ENCODE measurements around the gene FCER1G.

FCER1G gene

DNA sequence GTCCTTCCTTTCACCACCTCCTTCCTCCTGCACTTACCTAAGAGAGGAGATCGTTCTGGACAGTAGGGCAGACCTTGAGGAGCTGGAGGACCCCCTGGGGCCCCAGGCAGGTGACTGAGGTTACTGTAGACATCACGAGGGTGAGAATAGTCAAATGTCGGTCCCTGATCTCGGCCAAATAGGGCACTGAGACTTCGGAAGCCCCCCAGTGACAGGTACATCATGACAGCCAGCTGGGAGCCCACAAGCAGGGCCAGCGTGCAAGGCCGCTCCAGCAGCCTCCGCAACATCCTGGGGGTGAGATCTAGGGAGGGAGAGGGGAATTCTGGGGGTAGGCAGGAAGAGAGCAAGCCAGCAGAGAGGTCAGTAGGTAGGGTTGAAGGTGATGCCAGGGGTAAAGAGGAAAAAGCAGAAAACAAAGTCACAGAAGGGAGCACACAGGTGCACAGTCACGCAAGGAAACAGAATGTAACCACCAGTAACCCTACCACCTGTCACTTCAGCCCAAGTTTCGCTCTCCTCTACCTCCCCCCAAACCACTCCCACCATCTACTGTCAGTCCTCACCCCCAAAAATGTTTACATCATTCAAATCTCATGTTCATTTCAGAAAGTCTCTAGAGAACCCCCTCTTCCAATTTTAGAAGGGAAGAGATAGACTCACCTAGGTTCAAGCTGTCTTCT, 39.2 kb upstream of the FCER1G start:
- Histone ChIP-seq H3K9ac (ENCODE audit: low read length) (peak overlapping the region; percentile 94), H3K9me3 (ENCODE audit: control insufficient read depth, low read length) (no peaks in the 10 kb centered on the region), H3K4me1 (ENCODE audit: control insufficient read depth, insufficient read depth, low read length) (peaks cover 42% of the 10 kb centered on the region), H3K27me3 (replicated peaks; ENCODE audit: control insufficient read depth, insufficient read depth, low read length) (no peaks in the 10 kb centered on the region), H3K36me3 (ENCODE audit: control insufficient read depth, insufficient read depth, low read length, severe bottlenecking) (peaks cover 39% of the 10 kb centered on the region), H3K4me3 (ENCODE audit: low read length) (peak overlapping the region; percentile 92)
- DNase-seq (ENCODE audit: low read depth) = no peak

DNA sequence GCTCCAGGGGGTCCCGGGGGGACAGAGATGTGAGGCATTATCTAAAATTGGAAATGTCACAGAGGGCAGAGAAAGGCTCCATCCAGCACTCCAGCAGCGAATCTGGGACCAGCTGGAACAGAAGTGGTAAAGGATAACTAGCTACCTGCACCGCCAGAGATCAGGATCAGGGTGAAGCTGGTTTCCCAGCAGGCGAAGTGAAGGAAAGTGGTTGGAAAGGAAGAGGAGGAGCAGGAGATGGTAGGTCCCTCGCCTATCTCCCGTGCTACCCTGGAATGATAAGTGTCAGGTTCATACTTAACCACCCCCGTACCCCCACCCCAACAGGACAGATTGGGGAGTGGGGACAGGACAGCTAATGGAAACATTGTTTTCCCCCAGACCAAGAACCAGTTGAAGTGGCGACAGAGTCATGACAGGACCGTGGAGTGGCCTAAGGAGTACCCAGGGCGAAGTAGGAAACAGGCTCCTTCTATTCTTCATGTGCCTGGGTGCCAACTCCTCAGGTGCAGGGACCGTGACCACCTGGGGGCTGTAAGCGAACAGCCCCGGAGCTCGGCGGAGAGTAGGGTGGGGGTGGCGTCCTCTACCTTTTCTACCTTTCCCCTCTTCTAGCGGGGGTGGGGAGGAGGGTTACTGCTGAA, 38.5 kb upstream of the FCER1G start:
- H3K36me3 ChIP-seq (ENCODE audit: control insufficient read depth, insufficient read depth, low read length, severe bottlenecking) = peaks cover 32% of the 10 kb centered on the region
- H3K9ac ChIP-seq (ENCODE audit: low read length) = peak overlapping the region; percentile 94
- DNase-seq (ENCODE audit: low read depth) = no peak
- peaks cover 42% of the 10 kb centered on the region for H3K4me1 ChIP-seq (ENCODE audit: control insufficient read depth, insufficient read depth, low read length)
- peak overlapping the region; percentile 92 for H3K4me3 ChIP-seq (ENCODE audit: low read length)
- no peaks in the 10 kb centered on the region for H3K9me3 ChIP-seq (ENCODE audit: control insufficient read depth, low read length)
- no peaks in the 10 kb centered on the region for H3K27me3 ChIP-seq (replicated peaks; ENCODE audit: control insufficient read depth, insufficient read depth, low read length)

DNA sequence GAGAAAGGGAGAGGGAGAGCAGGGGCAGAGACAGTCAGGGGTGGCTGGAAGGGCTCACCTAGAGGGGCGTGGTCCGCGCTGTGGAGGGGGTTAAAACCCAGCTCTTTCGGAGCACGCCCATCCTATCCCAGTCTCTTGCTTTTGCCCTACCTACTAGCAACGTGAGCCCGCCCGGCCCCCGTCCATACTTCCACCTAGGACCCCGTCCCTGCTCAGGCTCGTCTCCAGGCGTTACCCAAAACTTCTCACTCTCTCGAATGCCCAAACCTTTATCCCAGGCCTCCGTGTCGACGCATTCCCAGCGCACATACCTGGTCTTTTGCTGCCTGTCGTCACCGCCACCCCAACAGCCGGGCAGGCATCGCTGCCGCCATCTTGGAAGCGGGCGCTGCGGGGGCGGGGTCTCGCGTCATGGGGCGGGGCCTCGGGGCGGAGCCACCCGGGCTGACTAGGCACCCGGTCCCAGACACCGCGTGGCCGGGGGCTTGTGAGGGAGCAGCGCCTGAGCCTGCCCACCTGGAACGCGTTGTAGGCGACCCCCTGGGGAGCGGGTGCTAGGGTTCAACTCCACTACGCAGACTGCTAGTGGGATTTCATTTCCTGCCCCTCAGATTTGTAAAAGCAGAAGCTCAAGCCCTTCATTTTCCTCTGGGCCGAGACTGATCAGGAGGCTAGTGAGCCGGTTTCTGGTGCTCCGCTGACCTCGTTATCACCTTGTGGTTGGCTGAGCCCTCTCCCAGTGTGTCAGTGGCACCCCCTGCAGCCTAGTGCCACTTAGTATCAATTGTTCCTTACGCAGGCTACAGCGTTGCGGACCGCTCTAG, 37.8 kb upstream of the FCER1G start, which contains the start of gene B4GALT3:
Gene B4GALT3 (minus strand): TSS at position 396 of the 824 bp plus-strand sequence. CDS start 1,447 bp downstream, outside the sequence.
- peak; percentile 94 for DNase-seq (ENCODE audit: low read depth)
- H3K9ac ChIP-seq (ENCODE audit: low read length) = peak within 1 kb of the TSS; percentile 94
- peaks cover 25% of the 10 kb centered on the region for H3K36me3 ChIP-seq (ENCODE audit: control insufficient read depth, insufficient read depth, low read length, severe bottlenecking)
- H3K27me3 ChIP-seq (replicated peaks; ENCODE audit: control insufficient read depth, insufficient read depth, low read length) = no peaks in the 10 kb centered on the region
- peaks cover 39% of the 10 kb centered on the region for H3K4me1 ChIP-seq (ENCODE audit: control insufficient read depth, insufficient read depth, low read length)
- H3K9me3 ChIP-seq (ENCODE audit: control insufficient read depth, low read length) = no peaks in the 10 kb centered on the region
- peak within 1 kb of the TSS; percentile 92 for H3K4me3 ChIP-seq (ENCODE audit: low read length)

DNA sequence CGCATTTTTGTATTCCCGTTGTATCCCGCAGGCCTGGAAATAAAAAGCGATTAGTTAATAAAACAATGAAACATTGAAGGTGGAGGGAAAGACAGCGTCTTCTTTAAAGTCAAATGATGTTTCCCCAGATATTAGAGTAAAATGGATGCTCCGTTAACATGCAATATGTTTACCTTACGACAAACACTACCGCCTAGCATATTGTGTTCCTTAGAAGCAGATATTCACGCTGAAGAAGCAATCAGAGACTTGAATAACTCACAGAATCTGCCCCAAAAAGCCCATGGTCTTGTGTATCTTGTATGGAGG, 37.2 kb upstream of the FCER1G start:
- peak overlapping the region; percentile 92 for H3K4me3 ChIP-seq (ENCODE audit: low read length)
- peaks cover 39% of the 10 kb centered on the region for H3K4me1 ChIP-seq (ENCODE audit: control insufficient read depth, insufficient read depth, low read length)
- H3K9me3 ChIP-seq (ENCODE audit: control insufficient read depth, low read length) = no peaks in the 10 kb centered on the region
- H3K9ac ChIP-seq (ENCODE audit: low read length) = peak overlapping the region; percentile 94
- peaks cover 25% of the 10 kb centered on the region for H3K36me3 ChIP-seq (ENCODE audit: control insufficient read depth, insufficient read depth, low read length, severe bottlenecking)
- no peak for DNase-seq (ENCODE audit: low read depth)
- H3K27me3 ChIP-seq (replicated peaks; ENCODE audit: control insufficient read depth, insufficient read depth, low read length) = no peaks in the 10 kb centered on the region

DNA sequence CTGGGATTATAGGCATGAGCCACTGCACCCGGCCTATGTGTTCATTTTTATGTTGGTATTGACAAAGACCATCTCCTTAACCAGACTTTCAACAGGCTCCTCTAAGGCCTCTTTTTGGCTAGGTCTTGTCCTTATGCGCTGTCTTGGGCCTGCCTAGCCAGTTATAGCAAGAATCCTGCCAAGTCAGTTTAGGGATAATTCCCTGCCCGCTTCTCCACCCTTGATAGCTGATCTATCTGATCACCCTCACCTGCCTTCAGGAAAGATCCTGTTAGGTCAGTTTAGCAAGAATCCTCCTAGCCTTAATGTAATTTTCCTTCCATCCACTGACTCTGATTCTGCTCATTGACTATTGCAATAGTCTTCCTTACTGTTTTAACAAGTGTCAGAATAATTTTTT, 35.4 kb upstream of the FCER1G start:
- Histone ChIP-seq H3K27me3 (replicated peaks; ENCODE audit: control insufficient read depth, insufficient read depth, low read length) (no peaks in the 10 kb centered on the region), H3K4me3 (ENCODE audit: low read length) (no peak overlapping the region), H3K4me1 (ENCODE audit: control insufficient read depth, insufficient read depth, low read length) (peaks cover 31% of the 10 kb centered on the region), H3K9me3 (ENCODE audit: control insufficient read depth, low read length) (no peaks in the 10 kb centered on the region), H3K9ac (ENCODE audit: low read length) (no peak overlapping the region), H3K36me3 (ENCODE audit: control insufficient read depth, insufficient read depth, low read length, severe bottlenecking) (peaks cover 13% of the 10 kb centered on the region)
- no peak for DNase-seq (ENCODE audit: low read depth)

DNA sequence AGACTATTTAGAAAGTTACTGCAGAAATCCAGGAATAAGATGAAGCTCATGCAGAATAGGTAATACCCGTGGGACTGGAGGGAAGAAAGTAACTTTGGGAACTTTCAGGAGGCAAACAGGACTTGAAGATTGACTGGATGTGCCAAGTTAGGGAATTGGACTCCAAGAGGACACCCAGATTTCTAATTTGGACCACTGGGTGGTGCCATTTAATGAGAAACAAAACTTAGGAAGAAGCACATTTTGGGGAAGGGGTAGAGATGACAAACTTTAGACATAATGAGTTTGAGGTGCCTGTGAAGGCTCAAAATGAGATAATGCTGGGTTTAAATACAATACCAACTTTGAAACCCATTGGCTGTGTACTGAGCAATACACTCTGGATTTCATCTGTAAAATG, 34.5 kb upstream of the FCER1G start:
- H3K27me3 ChIP-seq (replicated peaks; ENCODE audit: control insufficient read depth, insufficient read depth, low read length) = no peaks in the 10 kb centered on the region
- H3K9me3 ChIP-seq (ENCODE audit: control insufficient read depth, low read length) = no peaks in the 10 kb centered on the region
- peaks cover 35% of the 10 kb centered on the region for H3K4me1 ChIP-seq (ENCODE audit: control insufficient read depth, insufficient read depth, low read length)
- DNase-seq (ENCODE audit: low read depth) = peak; percentile 34
- H3K36me3 ChIP-seq (ENCODE audit: control insufficient read depth, insufficient read depth, low read length, severe bottlenecking) = peaks cover 3% of the 10 kb centered on the region
- H3K9ac ChIP-seq (ENCODE audit: low read length) = no peak overlapping the region
- no peak overlapping the region for H3K4me3 ChIP-seq (ENCODE audit: low read length)

DNA sequence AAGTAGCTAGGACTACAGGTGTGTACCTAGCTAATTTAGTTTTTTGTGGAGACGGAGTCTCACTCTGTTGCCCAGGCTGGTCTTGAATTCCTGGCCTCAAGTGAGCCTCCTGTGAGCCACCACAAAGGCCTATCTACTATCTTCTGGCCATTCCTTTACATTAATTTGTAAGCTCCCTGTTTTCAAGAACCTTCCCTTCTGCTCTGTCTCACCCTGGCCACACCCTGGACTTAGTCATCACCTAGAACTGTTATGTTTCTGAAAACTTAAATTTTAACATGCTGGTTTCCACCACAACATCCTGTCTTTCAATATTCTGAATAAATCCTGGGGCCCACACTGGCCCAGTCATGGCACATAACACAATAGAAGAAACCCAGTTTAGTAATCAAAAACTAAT, 32.9 kb upstream of the FCER1G start:
- no peaks in the 10 kb centered on the region for H3K36me3 ChIP-seq (ENCODE audit: control insufficient read depth, insufficient read depth, low read length, severe bottlenecking)

DNA sequence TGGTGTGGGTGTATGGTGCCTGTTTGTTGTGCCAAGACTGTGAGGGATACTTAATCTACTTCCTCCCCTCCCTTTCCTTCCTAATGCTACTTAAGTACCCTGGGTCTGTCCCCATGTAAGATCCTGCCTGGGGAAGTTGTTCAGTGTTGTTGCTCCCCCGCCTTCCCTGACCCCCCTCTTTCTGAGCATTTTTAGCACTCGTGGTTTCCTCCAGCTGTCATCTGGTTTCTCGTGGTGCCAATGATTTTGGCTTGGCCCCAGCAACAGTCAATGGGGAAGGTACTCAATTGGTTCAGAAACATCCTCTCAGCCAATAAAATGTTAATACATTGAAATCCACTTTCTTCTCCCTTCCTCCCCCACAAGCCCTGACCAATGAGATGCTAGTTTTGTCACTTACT, 29.8 kb upstream of the FCER1G start:
- peaks cover 42% of the 10 kb centered on the region for H3K4me1 ChIP-seq (ENCODE audit: control insufficient read depth, insufficient read depth, low read length)
- no peak for DNase-seq (ENCODE audit: low read depth)
- peak overlapping the region; percentile 69 for H3K9ac ChIP-seq (ENCODE audit: low read length)
- H3K27me3 ChIP-seq (replicated peaks; ENCODE audit: control insufficient read depth, insufficient read depth, low read length) = no peaks in the 10 kb centered on the region
- peak overlapping the region; percentile 54 for H3K4me3 ChIP-seq (ENCODE audit: low read length)
- no peaks in the 10 kb centered on the region for H3K9me3 ChIP-seq (ENCODE audit: control insufficient read depth, low read length)
- no peaks in the 10 kb centered on the region for H3K36me3 ChIP-seq (ENCODE audit: control insufficient read depth, insufficient read depth, low read length, severe bottlenecking)

More for the DNA sequence above, 32.9 kb upstream of the FCER1G start:
- no peaks in the 10 kb centered on the region for H3K9me3 ChIP-seq (ENCODE audit: control insufficient read depth, low read length)
- peaks cover 32% of the 10 kb centered on the region for H3K4me1 ChIP-seq (ENCODE audit: control insufficient read depth, insufficient read depth, low read length)
- H3K9ac ChIP-seq (ENCODE audit: low read length) = peak overlapping the region; percentile 27
- no peak for DNase-seq (ENCODE audit: low read depth)
- no peak overlapping the region for H3K4me3 ChIP-seq (ENCODE audit: low read length)
- no peaks in the 10 kb centered on the region for H3K27me3 ChIP-seq (replicated peaks; ENCODE audit: control insufficient read depth, insufficient read depth, low read length)

DNA sequence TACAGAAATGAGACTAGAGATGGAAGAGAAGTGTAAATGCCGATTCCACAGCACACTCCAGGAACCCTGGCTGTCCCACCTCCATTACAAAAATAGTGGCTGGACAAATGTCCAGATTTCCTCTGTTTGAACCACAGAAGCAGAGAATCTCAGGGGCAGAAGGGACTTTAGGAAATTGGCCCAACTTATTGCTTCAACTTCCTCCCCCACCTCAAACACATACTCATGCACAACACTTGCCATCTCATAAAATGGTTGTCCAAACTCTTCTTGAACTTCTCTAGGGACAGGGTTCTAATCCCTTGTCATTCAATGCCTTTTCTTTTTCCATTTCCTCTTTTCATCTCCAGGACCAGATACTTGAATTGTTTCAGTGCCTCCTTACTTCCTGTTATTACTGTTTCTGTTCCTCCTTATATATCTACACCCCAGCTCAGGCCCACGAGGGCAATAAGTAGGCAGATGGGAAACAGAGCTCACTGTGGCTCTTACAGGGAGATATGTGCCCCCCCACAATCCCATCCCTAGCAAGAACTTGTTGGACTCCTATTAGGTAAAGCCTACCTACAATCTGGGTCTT, 29.3 kb upstream of the FCER1G start:
- Histone ChIP-seq H3K4me3 (ENCODE audit: low read length) (peak overlapping the region; percentile 54), H3K9ac (ENCODE audit: low read length) (peak overlapping the region; percentile 69), H3K4me1 (ENCODE audit: control insufficient read depth, insufficient read depth, low read length) (peaks cover 44% of the 10 kb centered on the region), H3K27me3 (replicated peaks; ENCODE audit: control insufficient read depth, insufficient read depth, low read length) (no peaks in the 10 kb centered on the region), H3K36me3 (ENCODE audit: control insufficient read depth, insufficient read depth, low read length, severe bottlenecking) (no peaks in the 10 kb centered on the region), H3K9me3 (ENCODE audit: control insufficient read depth, low read length) (no peaks in the 10 kb centered on the region)
- DNase-seq (ENCODE audit: low read depth) = no peak

DNA sequence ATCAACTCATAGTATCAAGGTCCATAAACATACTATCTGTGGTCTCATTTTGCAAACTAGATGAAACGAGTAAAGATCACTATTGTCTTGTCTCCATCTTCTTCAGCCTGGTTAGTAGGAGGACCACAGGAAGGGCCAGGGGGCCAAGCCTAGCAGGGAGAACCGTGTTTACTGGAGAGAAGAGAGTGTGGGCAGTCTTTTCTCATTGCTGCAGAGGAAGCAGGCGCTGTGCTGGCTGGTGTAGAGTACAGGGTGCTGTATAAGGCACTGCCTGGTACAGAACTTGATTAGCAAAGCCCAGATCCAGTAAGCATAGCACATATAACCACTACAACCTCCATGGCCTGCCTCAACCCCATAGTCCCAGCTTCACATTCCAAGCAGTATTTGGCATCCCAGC, 27.8 kb upstream of the FCER1G start:
- Histone ChIP-seq H3K9ac (ENCODE audit: low read length) (no peak overlapping the region), H3K36me3 (ENCODE audit: control insufficient read depth, insufficient read depth, low read length, severe bottlenecking) (peaks cover 14% of the 10 kb centered on the region), H3K27me3 (replicated peaks; ENCODE audit: control insufficient read depth, insufficient read depth, low read length) (no peaks in the 10 kb centered on the region), H3K4me3 (ENCODE audit: low read length) (no peak overlapping the region), H3K4me1 (ENCODE audit: control insufficient read depth, insufficient read depth, low read length) (peaks cover 48% of the 10 kb centered on the region), H3K9me3 (ENCODE audit: control insufficient read depth, low read length) (no peaks in the 10 kb centered on the region)
- DNase-seq (ENCODE audit: low read depth) = no peak

DNA sequence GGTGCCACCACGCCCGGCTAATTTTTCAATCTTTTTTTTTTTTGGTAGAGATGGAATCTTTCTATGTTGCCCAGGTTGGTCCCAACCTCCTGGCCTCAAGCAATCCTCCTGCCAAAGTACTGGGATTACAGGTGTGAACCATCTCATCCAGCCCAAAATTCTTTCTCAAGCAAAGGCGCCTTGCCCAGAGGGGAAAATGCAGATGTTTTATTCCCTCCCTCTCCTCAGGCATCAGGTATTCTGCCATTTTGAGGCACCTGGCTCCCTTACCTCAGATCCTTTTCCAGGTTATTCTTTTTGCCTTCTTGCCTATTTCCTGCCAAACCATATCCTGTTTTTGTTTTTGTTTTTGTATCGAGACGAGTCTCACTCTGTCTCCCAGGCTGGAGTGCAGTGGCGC, 26.7 kb upstream of the FCER1G start:
- Histone ChIP-seq H3K9me3 (ENCODE audit: control insufficient read depth, low read length) (no peaks in the 10 kb centered on the region), H3K4me3 (ENCODE audit: low read length) (no peak overlapping the region), H3K36me3 (ENCODE audit: control insufficient read depth, insufficient read depth, low read length, severe bottlenecking) (peaks cover 21% of the 10 kb centered on the region), H3K4me1 (ENCODE audit: control insufficient read depth, insufficient read depth, low read length) (peaks cover 52% of the 10 kb centered on the region), H3K9ac (ENCODE audit: low read length) (peak overlapping the region; percentile 45), H3K27me3 (replicated peaks; ENCODE audit: control insufficient read depth, insufficient read depth, low read length) (no peaks in the 10 kb centered on the region)
- no peak for DNase-seq (ENCODE audit: low read depth)
